Stimulated activated effector memory CD8-positive, alpha-beta T cell treated with anti-CD3 and anti-CD28 coated beads, Interleukin-12 subunit alpha, Interleukin-12 subunit beta, amount 100 ng/mL, for 72 hours (primary cell): ENCODE data around the gene ABI2.
"Not testable (repeated sequence)": the region's sequence is repeated elsewhere in the genome, so short reads cannot be mapped to it uniquely, and the experiment has no call there.

ENCODE experiments used
- ATAC-seq: fragments of 150-1000 bp; cut with Tn5 transposase; 2 replicates; pipeline ENCODE4 v1.10.0; 2021
- DNase-seq, 2 donors: peaks; one replicate each; pipeline ENCODE4 v3.0.0; 2021 to 2022; ENCODE audit warnings: low spot score in 2 of 2
- H3K27ac Mint-ChIP-seq: one replicate; pipeline ENCODE4 v1.8.0; 2022; ENCODE audit warnings: mild to moderate bottlenecking, mixed read lengths
- H3K36me3 Mint-ChIP-seq: one replicate; pipeline ENCODE4 v1.8.0; 2022; ENCODE audit warnings: mild to moderate bottlenecking, mixed read lengths
- H3K4me1 Mint-ChIP-seq: one replicate; pipeline ENCODE4 v1.8.0; 2022; ENCODE audit warnings: mixed read lengths
- H3K4me3 Mint-ChIP-seq: one replicate; pipeline ENCODE4 v1.8.0; 2022; ENCODE audit warnings: mild to moderate bottlenecking, mixed read lengths
- H3K9me3 Mint-ChIP-seq: one replicate; pipeline ENCODE4 v1.8.0; 2022; ENCODE audit warnings: mixed read lengths

Gene ABI2

GRCh38 chr2:203341741-203342310 is 13.6 kb downstream of the ABI2 start:
- Mint-ChIP-seq H3K4me3 (no peak overlapping the region), H3K9me3 (no peaks in the 10 kb centered on the region), H3K27ac (no peak overlapping the region), H3K36me3 (peaks cover 6% of the 10 kb centered on the region), H3K4me1 (peaks cover 7% of the 10 kb centered on the region)
- ATAC-seq, result no peak
- DNase-seq, result no peak

GRCh38 chr2:203342374-203342773 is 14.2 kb downstream of the ABI2 start:
- not testable (repeated sequence) for H3K36me3 Mint-ChIP-seq, ATAC-seq, DNase-seq, H3K27ac Mint-ChIP-seq, H3K4me3 Mint-ChIP-seq, H3K9me3 Mint-ChIP-seq, H3K4me1 Mint-ChIP-seq

- Mint-ChIP-seq H3K27ac (no peak overlapping the region), H3K4me3 (no peak overlapping the region), H3K9me3 (no peaks in the 10 kb centered on the region), H3K4me1 (no peaks in the 10 kb centered on the region), H3K36me3 (peaks cover 6% of the 10 kb centered on the region)
- ATAC-seq (no peak), DNase-seq (no peak)
Observed at GRCh38 chr2:203344667-203345066, 16.5 kb downstream of the ABI2 start.

- Mint-ChIP-seq H3K4me3 (no peak overlapping the region), H3K9me3 (no peaks in the 10 kb centered on the region), H3K27ac (no peak overlapping the region), H3K36me3 (peaks cover 6% of the 10 kb centered on the region), H3K4me1 (no peaks in the 10 kb centered on the region)
- ATAC-seq, result no peak
- DNase-seq, result no peak
Observed at GRCh38 chr2:203346612-203347011, 18.4 kb downstream of the ABI2 start.

GRCh38 chr2:203347375-203347774 is 19.2 kb downstream of the ABI2 start:
- Mint-ChIP-seq H3K9me3 (no peaks in the 10 kb centered on the region), H3K4me1 (no peaks in the 10 kb centered on the region), H3K4me3 (no peak overlapping the region), H3K27ac (no peak overlapping the region), H3K36me3 (peaks cover 6% of the 10 kb centered on the region)
- ATAC-seq (no peak), DNase-seq (no peak)

- no peaks in the 10 kb centered on the region for H3K4me1 Mint-ChIP-seq
- H3K9me3 Mint-ChIP-seq, result no peaks in the 10 kb centered on the region
- DNase-seq, result no peak
- ATAC-seq, result no peak
- no peak overlapping the region for H3K27ac Mint-ChIP-seq
- H3K36me3 Mint-ChIP-seq, result no peaks in the 10 kb centered on the region
- no peak overlapping the region for H3K4me3 Mint-ChIP-seq
Observed at GRCh38 chr2:203352604-203353255, 24.5 kb downstream of the ABI2 start.

- DNase-seq (no peak), ATAC-seq (no peak)
- no peaks in the 10 kb centered on the region for H3K36me3 Mint-ChIP-seq
- H3K4me3 Mint-ChIP-seq, result no peak overlapping the region
- H3K4me1 Mint-ChIP-seq, result no peaks in the 10 kb centered on the region
- no peaks in the 10 kb centered on the region for H3K9me3 Mint-ChIP-seq
- H3K27ac Mint-ChIP-seq, result no peak overlapping the region
Observed at GRCh38 chr2:203354966-203355365, 26.8 kb downstream of the ABI2 start.

- Mint-ChIP-seq H3K4me1 (peaks cover 15% of the 10 kb centered on the region), H3K9me3 (no peaks in the 10 kb centered on the region), H3K36me3 (no peaks in the 10 kb centered on the region), H3K27ac (no peak overlapping the region), H3K4me3 (no peak overlapping the region)
- no peak for DNase-seq
- ATAC-seq, result no peak
Observed at GRCh38 chr2:203359450-203359849, 31.3 kb downstream of the ABI2 start.

GRCh38 chr2:203360833-203361430 is 32.7 kb downstream of the ABI2 start:
- DNase-seq (no peak), ATAC-seq (no peak)
- H3K36me3 Mint-ChIP-seq, result no peaks in the 10 kb centered on the region
- H3K27ac Mint-ChIP-seq, result no peak overlapping the region
- peaks cover 15% of the 10 kb centered on the region for H3K4me1 Mint-ChIP-seq
- no peaks in the 10 kb centered on the region for H3K9me3 Mint-ChIP-seq
- no peak overlapping the region for H3K4me3 Mint-ChIP-seq

- Mint-ChIP-seq H3K4me1 (peaks cover 15% of the 10 kb centered on the region), H3K4me3 (no peak overlapping the region), H3K36me3 (peaks cover under 1% of the 10 kb centered on the region), H3K27ac (no peak overlapping the region), H3K9me3 (no peaks in the 10 kb centered on the region)
- DNase-seq, result no peak
- no peak for ATAC-seq
Observed at GRCh38 chr2:203361495-203361894, 33.3 kb downstream of the ABI2 start.

GRCh38 chr2:203361922-203362321 is 33.7 kb downstream of the ABI2 start:
- ATAC-seq, result no peak
- no peak overlapping the region for H3K4me3 Mint-ChIP-seq

GRCh38 chr2:203366639-203367466 is 38.7 kb downstream of the ABI2 start:
- H3K36me3 Mint-ChIP-seq, result peaks cover 28% of the 10 kb centered on the region
- no peak overlapping the region for H3K27ac Mint-ChIP-seq
- H3K4me1 Mint-ChIP-seq, result no peaks in the 10 kb centered on the region
- no peak overlapping the region for H3K4me3 Mint-ChIP-seq
- DNase-seq (no peak), ATAC-seq (no peak)
- H3K9me3 Mint-ChIP-seq, result no peaks in the 10 kb centered on the region

More at GRCh38 chr2:203361922-203362321, 33.7 kb downstream of the ABI2 start:
- Mint-ChIP-seq H3K4me1 (peaks cover 15% of the 10 kb centered on the region), H3K9me3 (no peaks in the 10 kb centered on the region), H3K36me3 (peaks cover 5% of the 10 kb centered on the region), H3K27ac (no peak overlapping the region)
- DNase-seq, result no peak

GRCh38 chr2:203372706-203373105 is 44.5 kb downstream of the ABI2 start:
- H3K27ac Mint-ChIP-seq, H3K4me1 Mint-ChIP-seq, H3K4me3 Mint-ChIP-seq, H3K9me3 Mint-ChIP-seq, DNase-seq, ATAC-seq: not testable (repeated sequence)
- peaks cover 15% of the 10 kb centered on the region for H3K36me3 Mint-ChIP-seq

GRCh38 chr2:203376173-203376572 is 48.0 kb downstream of the ABI2 start:
- no peaks in the 10 kb centered on the region for H3K9me3 Mint-ChIP-seq
- H3K27ac Mint-ChIP-seq, result no peak overlapping the region
- H3K36me3 Mint-ChIP-seq, result no peaks in the 10 kb centered on the region
- H3K4me3 Mint-ChIP-seq, result no peak overlapping the region
- no peaks in the 10 kb centered on the region for H3K4me1 Mint-ChIP-seq
- no peak for ATAC-seq
- no peak for DNase-seq

GRCh38 chr2:203379156-203379555 is 51.0 kb downstream of the ABI2 start:
- no peak for ATAC-seq
- Mint-ChIP-seq H3K27ac (no peak overlapping the region), H3K36me3 (peaks cover 7% of the 10 kb centered on the region), H3K9me3 (no peaks in the 10 kb centered on the region), H3K4me1 (no peaks in the 10 kb centered on the region), H3K4me3 (no peak overlapping the region)
- no peak for DNase-seq
